HG03045 (cell line): ENCODE data around the gene IL1RAPL2.
"Not testable (repeated sequence)": the region's sequence is repeated elsewhere in the genome, so short reads cannot be mapped to it uniquely, and the experiment has no call there.

Source experiments
- ATAC-seq: cut with Tn5 transposase; IDR thresholded peaks from one replicate; pipeline ENCODE4 v1.9.1; 2021; ENCODE audit warnings: mild to moderate bottlenecking, moderate library complexity; ENCODE audit not compliant: unreplicated experiment

Gene IL1RAPL2

DNA sequence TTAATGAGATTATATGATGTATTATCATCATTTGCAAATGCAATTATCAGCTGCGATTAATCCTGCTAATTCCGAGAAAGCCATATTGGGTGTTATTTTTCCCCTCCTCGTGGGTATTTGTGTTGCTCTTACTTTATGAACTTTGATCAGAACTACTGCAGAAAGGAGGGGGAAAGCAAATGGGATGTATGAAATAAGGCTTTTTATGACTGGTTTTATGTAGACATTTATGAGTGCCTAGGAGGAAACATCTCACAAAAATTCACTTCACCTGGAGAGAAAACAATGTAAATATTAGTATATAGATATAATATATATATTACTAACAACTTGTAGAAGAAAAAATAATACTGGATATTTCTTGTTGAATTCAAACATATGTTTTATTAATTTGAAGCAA lies 440.1 kb downstream of the IL1RAPL2 start:
- no peak for ATAC-seq

- ATAC-seq, result no peak
Observed at GRCh38 chrX:105006996-105007395, 441.0 kb downstream of the IL1RAPL2 start.

GRCh38 chrX:105013719-105014118 lies 447.7 kb downstream of the IL1RAPL2 start:
- ATAC-seq, result no peak

DNA sequence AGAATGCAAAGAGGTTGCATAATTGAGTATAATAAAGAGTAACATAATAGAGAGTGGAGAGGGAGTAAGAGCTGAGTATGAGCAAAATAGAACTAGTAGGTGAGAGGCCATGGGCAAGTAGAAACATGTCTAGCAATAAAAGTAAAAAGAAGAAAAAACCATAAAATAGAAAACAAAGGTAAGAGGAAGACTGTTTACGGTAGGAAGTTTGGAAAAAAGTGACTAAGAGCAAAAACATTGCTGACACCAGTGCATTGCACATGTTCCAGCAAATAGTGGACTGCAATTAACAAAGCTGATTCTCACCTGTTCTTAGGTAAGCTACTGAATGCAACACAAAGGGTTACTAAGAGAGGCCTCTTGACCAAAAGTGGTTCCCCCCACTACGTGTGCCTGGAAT lies 451.6 kb downstream of the IL1RAPL2 start:
- no peak for ATAC-seq

DNA sequence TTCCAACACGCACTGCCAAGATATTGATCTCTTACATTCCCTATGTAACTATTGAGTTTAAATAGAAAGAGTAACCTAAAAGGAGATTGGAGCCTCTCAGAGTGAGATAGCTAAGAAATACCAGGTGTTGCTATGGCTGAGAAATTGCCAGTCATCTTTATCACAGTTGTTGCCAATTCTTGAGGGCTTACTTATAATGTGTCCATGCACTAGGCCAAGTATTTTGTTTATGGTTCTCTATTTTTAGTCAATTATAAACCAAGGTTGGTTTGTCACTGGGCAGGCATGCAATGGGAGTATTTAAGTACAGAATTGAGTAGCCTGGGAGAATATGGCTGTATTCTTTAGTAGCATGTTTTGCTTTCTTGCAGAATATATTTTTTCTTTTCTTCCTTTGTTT lies 452.9 kb downstream of the IL1RAPL2 start:
- ATAC-seq, result no peak

DNA sequence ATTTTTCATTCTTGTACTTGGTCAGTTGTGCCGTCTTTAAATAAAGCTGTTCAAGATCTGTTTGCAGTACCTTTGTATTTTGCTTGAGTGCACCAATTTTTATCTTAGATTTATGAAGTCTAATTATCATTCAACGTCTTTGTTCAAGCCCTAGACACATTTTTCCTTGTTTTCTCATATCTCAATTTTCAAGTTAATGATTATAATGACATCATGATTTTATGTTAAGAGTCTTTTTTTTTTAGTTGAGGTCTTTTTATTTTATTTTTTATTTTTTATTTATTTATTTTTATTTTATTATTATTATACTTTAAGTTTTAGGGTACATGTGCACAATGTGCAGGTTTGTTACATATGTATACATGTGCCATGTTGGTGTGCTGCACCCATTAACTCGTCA lies 463.0 kb downstream of the IL1RAPL2 start:
- ATAC-seq, result not testable (repeated sequence)

DNA sequence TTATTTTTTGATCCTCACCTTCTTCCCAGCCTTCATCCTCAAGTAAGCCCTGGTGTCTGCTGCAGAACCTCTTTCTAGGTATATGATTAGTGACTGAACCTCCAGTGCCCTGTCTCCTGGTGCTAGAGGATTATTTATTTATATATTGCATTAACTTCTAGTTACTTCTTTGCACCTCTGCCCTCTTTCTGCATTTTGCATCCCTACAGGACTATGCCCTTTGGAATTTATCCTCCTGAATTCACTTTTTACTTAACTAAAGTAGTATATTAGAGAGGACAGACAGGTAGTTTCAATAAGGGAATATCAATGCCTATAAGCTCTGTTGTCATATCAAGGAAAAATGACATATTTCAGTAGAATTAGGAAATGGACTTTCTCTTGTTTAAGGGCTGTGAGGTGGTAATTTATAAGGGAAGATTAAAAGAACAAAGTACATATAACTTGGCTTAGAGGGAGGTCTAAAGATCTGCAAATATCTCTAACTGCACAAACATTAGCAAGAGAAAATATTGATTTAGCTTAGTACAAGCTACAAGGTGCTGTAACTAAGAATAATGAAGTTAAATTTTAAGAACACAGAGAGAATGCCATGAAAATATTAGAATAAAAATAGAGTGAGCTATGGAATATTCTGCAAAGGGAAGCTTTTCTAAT lies 472.8 kb downstream of the IL1RAPL2 start:
- ATAC-seq, result no peak

- no peak for ATAC-seq
Observed at GRCh38 chrX:105050921-105051320, 484.9 kb downstream of the IL1RAPL2 start.

GRCh38 chrX:105051364-105051763 lies 485.4 kb downstream of the IL1RAPL2 start:
- no peak for ATAC-seq

GRCh38 chrX:105052926-105053325 lies 486.9 kb downstream of the IL1RAPL2 start:
- no peak for ATAC-seq

DNA sequence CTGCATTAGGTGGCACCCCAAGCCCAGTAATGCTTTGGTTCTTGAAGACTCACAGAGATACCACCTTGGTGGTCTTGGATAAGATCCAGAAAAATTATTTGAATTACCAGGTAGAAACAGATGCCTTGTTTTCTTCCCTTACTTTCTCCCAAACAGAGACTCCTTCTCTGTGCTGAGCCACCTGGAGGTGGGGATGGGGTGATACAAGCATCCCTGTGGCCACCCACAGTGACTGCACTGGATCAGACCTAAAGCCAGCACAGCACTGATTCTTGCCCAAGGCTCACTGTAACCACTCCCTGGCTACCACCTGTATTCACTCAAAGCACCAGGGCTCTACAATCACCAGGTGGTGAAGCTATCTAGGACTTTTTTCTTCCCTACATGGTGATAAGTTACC lies 497.7 kb downstream of the IL1RAPL2 start:
- no peak for ATAC-seq

- no peak for ATAC-seq
Observed at GRCh38 chrX:105098201-105098600, 532.2 kb downstream of the IL1RAPL2 start.

GRCh38 chrX:105098812-105099211 lies 532.8 kb downstream of the IL1RAPL2 start:
- ATAC-seq, result no peak

- ATAC-seq, result no peak
Observed at GRCh38 chrX:105101378-105101777, 535.4 kb downstream of the IL1RAPL2 start.

- ATAC-seq, result no peak
Observed at GRCh38 chrX:105109936-105110335, 543.9 kb downstream of the IL1RAPL2 start.

- ATAC-seq, result no peak
Observed at GRCh38 chrX:105114554-105115130, 548.6 kb downstream of the IL1RAPL2 start.

- ATAC-seq, result not testable (repeated sequence)
Observed at GRCh38 chrX:105115596-105116320, 549.8 kb downstream of the IL1RAPL2 start.

- ATAC-seq, result no peak
Observed at GRCh38 chrX:105116486-105116885, 550.5 kb downstream of the IL1RAPL2 start.

GRCh38 chrX:105117621-105118020 lies 551.6 kb downstream of the IL1RAPL2 start:
- no peak for ATAC-seq

- no peak for ATAC-seq
Observed at GRCh38 chrX:105120463-105120862, 554.5 kb downstream of the IL1RAPL2 start.

GRCh38 chrX:105121186-105121585 lies 555.2 kb downstream of the IL1RAPL2 start:
- ATAC-seq, result no peak

DNA sequence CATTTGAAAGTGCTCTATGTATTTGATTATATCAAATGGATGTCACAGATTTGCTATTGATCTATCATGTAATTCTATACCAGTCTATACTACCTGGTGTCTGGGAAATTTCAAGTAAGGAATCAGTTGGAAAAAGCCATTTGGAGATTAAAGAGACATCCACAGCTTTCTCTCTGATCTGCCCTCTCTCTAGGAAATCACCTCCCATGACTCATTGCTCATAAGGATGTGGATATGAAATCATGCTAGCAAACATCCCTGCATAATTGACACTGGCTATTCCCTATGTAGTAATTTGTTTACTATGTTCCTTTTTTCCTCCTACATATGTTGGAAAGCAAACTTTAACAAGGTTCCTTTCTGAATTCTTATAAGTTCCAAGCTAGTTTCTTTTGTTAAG lies 560.2 kb downstream of the IL1RAPL2 start:
- ATAC-seq, result no peak
